CD4-positive, alpha-beta T cell treated with Interleukin-4 for 4 hours (primary cell): ENCODE measurements around the gene PINLYP.

Source experiments
- DNase-seq: peaks from one replicate; pipeline ENCODE4 v3.0.0-alpha.2; 2020

The PINLYP gene

DNA sequence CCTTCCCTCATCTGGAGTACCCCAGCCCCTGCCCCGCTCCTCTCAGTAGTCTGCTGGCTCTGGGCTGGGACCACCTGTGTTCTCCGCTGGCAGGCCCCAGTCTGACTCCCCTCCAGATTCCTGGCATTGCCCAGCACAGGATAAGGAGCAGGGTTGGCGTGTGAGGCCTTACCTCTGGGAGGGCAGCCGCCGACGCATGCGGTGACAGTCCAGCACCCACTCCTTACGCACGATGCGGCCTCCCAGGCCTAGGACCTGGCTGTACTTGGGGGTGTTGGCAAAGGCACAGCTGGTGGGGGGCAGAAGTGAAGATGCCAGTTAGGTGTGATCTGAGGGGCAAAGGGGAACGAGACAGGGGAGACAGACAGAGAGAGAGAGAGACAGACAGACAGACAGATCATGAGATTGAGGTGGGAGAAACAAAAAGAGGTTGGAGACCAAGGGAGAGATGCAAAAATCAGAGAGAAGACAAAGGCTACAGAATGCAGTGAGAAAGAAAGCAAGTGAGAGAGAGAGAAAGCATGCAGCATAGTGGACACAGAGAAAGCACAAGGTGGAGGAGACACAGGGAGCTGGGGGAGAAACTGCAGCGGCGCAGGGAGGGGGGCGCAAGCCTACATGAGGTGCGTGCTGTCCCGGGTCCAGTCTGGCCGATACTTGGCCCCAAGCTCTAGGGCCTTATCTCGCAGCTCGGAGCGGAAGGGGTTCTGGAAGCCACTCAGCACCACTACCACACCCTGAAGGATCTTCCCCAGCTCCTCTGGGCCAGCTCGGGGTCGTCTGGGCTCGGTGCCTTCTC lies 24.0 kb upstream of the PINLYP start:
- no peak for DNase-seq

DNA sequence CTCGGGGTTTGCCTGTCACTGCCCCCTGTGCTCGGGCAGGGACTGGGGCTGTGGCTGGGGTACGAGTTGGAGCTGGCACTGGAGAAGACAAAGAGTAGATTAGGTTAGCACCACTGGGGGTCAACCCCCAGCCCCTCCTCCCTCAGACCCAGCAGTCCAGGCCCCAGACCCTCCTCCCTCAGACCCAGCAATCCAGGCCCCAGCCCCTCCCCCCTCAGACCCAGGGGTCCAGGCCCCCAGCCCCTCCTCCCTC lies 23.5 kb upstream of the PINLYP start:
- no peak for DNase-seq

DNA sequence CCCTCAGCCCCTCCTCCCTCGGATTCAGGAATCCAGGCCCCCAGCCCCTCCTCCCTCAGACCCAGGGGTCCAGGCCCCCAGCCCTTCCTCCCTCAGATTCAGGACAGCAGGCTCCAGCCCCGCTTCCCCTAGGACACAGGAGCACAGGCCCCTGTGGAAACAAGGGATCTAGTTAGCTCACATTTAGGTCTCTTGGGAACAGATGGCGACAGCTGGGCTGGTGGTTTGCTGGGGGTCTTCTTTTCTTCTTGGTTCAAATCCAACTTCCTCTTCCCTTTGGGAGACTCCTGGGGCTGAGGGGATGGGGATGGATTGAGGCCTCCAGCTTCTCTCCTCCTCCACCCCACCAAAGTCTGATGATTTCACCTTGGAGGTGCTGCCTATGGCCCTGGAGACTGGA lies 23.0 kb upstream of the PINLYP start:
- DNase-seq = no peak

DNA sequence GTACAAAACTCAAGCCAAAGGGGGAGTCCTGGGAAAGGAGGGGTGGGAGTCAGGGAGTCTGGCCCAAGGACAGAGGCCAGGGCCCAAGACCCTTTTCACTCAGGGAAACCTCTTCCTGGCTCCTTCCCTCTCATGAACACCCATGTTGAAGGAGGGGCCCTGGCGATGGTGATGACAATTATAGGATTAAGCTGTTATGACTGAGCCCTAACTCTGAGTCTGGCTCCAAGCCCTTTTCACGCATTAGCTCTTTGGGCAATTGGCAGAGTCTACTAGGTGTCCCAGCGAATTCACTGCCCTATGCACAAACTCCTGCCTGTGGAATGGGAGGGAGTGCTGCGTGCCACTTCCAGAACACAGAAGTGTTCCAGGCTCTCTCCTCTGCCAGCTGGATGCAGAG lies 21.9 kb upstream of the PINLYP start:
- no peak for DNase-seq

DNA sequence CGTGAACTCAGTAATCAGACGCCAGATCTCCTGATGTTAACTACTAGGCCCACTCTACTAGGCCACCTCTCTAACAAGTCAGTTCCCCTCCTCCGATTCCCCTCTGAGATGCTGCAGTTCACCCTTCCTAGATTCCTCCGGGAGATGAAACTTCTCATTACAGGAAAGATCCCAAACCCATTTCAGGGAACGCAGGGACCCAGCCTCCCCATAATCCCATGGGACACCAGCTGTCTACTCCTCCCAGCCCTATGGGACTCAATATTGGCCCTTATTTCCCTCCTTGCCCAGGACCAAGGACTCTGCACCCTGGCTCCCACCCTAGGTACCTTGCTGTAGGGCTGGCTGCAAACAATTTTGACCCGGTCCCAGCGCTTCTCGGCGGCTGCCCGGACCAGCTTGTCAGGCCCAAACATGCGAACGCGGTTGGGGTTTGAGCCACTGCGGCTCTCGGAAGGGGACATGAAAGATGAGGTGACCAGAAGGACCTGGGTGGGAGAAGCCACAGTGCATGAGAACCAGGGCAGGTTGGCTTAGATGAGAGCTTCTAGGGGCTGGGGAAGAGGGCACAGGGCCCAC lies 21.2 kb upstream of the PINLYP start:
- DNase-seq = no peak

DNA sequence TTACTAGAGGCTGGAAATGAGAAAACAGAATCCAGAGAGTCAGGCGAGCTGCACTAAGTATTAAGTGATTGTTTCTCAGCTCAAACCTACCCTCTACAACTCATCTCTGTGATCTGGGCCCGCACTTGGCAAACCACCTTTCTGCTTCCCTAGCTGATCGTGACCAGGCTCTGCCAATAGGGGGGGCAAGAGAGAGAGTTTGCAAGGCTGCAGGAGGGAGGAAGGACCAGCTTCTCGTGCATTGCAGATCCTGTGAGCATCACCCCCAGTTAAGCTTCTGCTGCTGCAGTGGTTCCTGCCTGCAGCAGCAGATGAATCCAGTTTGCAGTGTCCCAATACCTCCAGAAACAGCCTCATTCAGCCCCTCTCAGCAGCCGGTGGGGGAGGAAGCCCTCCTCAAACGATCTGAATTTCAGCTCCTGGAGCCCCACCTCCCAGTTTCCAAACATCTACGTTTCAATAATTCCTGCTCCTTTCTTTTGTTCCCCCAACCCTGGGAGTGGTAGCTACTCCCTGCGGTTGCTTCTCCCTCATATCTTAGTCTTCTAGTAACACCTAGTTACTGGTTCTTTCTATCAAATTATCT lies 20.3 kb upstream of the PINLYP start:
- DNase-seq = peak; percentile 84

DNA sequence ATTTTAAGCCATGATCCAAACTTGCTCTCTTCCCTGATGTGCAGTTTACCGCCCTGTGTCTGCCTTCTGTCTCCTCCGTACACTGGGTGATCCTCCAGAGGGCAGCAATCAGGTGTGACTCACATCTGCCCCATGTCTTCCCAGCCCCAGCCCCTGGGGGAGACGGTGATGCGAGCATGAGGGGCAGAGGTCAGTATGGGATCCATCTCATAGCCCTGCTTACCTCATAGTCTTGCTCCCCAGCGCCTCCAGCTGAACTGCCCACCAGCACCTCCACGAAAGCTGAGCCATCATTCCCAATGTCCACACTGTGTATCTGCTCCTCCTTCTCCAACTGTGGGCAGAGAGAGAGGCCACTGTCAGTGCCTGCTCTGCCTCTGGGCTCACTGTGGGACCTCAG lies 14.9 kb upstream of the PINLYP start:
- DNase-seq = no peak

DNA sequence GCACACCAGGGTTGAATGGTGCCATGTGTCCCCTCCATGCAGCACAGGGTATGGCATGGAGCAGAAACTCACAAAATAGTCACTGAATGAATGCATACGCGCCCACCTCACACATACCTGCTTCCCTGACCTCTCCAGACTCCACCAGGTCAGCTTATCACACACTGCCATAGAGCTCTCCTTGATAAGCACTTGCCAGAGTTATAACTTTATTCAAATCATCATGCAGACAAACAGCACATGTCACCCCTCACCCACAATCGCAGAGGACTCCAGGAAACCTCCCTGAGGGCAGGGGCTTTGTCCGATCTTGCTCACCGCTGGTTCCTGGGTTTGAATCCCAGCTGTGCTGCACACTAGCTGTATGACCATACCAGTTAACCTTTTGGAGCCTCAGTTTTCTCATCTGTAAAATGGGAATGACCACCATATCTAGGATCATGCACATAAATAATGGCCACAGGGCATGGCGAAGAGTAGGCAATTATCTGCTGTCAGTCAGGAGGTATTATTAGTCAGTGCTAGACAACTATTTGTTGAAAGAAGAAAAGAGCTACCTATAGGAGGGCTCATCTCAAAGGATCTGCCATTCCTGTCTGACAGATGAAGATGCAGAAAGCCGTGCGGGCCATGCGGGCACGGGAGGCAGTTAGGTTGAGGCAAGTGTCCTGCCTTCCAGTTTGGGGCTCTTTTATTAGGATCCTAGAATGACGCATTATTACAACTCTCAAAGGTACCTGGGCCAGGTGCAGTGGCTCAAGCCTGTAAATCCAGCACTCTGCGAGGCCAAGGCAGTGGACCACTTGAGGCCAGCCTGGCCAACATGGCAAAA lies 14.2 kb upstream of the PINLYP start:
- no peak for DNase-seq

DNA sequence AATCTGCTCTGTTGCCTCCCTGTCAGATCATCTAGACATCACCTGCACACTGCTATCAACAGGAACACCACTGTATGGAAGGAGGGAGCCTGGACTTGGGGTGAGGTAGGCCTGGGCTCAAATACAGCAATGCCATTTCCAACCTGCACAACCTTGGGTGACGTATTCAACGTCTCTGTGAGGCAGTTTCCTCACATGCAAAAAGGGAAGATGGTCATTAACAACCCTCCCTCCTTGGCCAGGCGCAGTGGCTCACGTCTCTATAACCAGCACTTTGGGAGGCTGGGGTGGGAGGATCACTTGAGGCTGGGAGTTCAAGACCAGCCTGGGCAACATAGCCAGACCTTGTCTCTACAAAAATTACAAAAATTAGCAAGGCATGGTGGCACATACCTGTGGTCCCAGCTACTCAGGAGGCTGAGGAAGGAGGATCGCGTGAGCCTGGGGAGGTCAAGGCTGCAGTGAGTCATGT lies 13.3 kb upstream of the PINLYP start:
- no peak for DNase-seq

DNA sequence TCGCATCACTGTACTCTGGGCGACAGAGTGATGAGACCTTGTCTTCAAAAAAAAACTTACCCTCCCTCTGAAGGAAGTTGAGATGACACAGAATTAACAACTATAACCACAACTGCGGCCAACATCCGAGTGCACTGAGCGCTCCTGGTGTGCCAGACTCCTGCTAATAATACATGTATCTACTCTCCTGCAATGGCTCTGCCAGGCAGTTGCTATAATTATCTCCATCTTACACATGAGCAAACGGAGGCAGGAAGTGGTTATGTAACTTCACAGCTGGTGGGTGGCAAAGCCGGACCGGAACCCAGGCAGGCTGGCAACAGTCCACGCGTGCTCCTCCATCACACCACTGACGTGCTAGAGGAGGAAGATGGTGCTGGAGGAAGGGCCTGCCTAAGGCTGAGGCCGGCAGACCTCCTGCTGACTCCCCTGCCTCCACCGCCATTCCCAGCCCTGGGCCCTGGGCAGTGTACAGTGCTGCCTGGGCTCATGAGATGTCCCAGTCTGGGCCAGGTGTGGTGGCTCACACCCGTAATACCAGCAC lies 12.8 kb upstream of the PINLYP start:
- DNase-seq = peak; percentile 96

DNA sequence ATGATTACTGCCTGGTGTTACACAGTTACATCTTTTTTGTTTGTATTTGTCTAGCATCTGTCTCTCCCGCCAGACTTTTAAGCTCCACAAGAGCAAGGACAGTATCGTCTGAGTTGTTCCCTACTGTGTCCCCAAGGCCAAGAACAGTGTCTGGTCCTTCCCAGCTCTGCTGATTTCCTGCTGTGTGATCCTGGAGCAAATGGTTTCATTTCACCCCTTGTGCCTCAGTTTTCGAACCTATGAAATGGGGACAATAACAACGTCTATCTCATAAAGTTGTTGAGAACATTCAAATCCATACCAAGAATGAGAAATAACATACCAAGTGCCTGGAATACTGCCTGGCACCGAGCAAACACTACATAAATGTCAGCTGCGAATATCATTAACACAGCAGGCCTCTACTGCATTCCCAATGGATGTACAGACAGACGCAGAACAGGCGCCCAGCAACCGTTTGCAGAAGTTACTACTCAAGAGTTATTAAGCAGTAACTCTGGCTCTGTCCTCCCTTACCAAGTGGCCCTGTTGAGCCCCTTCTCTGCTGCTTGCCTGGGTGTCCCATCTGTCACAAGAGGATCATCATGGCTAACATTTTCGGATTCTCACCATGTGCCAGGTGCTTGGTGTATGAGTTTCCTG lies 11.7 kb upstream of the PINLYP start:
- DNase-seq = no peak

DNA sequence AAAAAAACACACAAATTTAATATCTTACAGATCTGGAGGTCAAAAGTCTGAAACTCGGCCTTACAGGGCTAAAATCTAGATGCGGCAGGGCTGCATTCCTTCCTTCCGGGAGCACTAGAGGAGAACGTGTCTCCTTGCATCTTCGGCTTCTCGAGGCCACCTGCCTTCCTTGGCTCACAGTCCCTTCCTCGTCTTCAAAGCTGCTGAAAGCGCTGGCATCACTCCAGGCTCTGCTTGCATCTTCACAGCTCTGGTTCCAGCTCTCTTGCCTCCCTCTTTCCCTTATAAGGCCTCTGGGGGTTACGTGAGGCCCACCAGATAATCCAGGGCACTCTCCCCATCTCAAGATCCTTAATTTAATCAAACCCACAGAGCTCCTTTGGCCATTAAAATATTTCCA lies 10.8 kb upstream of the PINLYP start:
- DNase-seq = no peak

DNA sequence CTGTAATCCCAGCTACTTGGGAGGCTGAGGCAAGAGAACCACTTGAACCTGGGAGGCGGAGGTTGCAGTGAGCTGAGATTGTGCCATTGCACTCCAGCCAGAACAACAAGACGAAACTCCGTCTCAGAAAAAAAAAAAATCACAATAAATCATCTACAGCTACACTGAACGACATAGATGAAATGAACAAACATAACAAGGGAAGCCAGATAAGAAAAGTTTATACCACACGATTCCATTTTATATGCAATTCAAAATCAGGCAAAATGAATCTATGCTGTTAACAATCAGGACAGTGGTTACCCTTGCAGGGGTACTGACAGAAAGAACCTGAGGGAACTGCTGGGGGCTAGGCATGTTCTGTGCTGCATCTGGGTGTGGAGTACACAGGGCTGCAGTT lies 5.9 kb upstream of the PINLYP start:
- DNase-seq = no peak

DNA sequence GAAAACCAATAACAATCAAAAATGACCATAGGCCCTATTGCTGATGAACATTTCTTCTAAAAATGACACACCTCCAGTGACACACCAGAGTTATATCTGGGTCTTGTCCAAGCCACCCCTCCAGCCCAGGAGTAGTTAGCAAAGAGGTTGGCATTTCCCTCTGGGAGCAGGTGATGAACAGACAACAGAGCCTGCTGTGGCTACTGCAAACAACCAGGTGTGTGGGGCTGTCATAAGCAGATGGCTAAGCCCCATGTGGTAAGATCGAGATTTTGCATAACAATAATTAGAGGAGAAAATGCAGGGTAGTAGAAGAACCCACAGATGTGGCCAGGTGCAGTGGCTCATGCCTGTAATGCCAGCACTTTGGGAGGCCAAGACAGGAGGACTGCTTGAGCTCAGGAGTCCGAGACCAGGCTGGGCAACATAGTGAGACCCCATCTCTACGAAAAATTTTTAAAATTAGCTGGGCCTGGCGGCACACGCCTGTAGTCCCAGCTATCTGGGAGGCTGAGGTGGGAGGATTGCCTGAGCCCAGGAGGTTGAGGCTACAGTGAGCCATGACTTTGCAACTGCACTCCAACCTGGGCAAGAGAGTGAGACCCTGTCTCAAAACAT lies 5.3 kb upstream of the PINLYP start:
- no peak for DNase-seq

DNA sequence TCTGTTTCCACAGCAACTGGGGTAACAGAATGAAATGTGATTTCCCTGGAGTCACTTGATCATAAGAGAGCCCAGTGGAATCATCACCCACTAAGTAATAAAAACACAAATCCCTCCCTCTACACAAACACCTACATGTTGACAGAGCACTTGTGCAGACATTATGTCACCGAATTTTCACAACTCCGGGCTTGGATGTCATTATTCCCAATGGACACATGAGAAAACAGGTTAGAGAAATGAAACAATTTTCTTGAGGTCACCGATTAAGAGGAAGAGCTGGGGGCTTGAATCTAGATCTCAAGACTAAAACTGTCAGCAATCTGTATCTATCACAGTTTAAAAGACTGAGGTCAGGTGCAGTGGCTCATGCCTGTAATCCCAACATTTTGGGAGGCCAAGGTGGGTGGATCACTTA lies 3.4 kb upstream of the PINLYP start:
- DNase-seq = no peak

DNA sequence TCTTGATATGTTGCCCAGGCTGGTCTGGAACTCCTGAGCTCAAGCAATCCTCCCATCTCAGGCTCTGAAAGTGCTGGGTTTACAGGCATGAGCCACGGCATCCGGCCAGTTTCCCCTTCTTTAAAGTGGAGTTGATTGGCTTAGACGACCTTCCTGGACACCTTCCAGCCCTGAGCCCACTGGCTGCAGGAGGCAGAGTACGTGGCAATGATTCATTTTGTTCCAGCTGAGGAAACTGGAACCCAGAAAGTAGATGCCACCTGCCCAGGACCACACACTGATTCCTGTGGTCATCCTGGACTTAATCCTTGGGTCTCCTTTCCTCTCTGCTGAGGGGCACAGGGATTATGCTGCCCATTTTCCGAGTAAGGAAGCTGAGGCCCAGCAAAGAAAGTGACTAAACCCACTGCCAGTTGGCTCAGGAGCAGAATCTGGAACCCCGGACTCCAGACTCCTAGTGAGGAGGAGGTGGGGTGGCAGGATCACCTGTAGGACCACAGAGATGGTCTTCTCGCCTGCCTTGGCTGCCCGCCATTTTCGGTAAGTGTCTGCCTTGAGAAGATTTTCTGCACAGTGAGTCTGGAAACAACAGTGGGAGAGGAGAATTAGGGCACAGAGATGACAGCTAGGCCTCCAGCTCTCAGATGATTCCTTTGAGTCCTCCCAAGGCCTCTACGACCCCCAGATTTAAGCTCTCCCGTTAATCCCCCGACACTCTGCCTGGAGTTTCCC lies 1.0 kb upstream of the PINLYP start:
- DNase-seq = no peak

DNA sequence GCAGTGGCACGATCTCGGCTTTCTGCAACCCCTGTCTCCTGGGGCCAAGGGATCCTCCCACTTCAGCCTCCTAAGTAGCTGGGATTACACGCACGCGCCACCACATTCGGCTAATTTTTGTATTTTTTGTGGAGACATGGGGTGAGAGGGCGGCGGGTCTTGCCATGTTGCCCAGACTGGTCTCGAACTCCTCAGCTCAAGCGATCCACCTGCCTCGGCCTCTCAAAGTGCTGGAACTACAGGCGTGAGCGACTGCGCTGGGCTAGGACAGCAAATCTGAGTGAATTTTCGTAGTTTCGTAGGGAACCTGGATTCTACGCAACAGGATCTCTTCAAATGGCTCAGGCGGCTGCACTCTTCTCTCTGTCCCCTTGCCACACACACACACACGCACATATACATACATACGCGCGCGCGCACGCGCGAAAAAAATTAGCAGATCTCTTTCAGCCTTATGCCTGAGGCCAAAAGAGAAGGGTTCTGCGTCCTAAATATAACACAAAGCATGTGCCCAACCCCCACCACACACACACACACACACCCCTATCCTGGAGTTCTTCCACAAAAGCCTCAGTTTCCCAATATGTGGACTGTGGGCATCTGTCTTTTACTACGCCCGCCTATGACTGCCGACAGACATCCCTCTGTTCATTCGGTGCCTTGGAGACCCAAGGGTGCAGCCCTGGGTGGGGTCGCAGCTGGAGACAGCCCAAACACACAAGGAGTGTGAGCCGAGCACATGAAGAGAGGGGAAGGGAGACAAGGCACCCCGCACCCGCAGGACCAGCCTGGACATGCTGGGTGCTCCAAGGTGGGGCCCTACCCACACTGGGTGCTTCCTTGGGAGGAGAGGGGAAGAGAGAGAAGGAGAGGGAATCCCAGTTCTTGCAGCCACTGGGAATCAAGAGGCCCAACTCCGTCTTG lies 616 bp downstream of the PINLYP start:
- no peak for DNase-seq

DNA sequence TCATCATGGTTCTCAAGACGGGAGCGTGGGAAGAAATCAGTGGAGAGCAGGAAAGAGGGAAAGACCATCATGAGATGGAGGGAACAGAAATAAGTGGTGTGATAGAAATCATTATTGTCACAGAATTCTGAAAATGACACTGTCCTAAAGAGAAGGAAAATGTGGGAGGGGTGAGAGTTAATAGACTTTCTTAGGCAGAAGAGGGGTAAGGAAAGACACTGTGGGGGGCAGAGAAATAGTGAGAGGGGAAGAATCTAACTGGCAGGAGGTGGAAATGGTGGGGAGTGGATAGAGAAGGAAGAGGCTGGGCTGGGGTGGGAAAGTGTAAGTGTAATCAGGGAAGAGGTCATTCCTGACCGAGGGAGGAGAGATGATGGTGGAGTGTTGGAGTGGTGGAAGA lies 3.2 kb downstream of the PINLYP start:
- DNase-seq = no peak

DNA sequence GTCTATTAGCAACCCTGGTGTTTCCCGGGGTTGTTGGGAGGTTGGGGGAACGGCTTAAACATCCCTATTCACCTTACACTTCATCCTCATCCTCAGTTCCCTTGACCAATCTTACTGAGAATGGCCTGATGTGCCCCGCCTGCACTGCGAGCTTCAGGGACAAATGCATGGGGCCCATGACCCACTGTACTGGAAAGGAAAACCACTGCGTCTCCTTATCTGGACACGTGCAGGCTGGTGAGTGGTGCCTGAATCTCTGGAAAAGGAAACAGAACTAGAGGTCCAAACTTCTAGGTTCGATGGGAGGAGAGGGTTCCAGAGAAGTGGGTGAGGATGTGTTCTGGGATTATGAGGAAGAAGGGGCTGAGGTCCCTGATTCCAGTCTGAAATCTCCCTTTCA lies 5.9 kb downstream of the PINLYP start:
- no peak for DNase-seq

DNA sequence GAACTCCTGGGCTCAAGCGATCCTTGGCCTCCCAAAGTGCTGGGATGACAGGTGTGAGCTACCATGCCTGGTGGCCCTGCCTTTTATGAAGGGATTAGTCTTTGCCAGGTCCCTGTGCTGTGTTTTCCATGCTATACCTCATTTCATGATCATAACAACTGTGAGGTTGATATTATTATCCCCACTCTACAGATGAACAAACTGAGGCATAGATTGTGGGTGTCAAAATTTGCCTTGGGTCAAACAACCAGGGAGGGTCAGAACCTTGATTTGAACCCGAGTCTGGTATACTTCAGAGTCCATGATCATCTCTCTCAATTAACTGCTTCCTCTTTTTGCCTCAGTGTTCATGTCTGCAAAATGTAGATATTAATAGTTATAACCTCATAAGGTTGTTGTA lies 6.9 kb downstream of the PINLYP start:
- DNase-seq = no peak

DNA sequence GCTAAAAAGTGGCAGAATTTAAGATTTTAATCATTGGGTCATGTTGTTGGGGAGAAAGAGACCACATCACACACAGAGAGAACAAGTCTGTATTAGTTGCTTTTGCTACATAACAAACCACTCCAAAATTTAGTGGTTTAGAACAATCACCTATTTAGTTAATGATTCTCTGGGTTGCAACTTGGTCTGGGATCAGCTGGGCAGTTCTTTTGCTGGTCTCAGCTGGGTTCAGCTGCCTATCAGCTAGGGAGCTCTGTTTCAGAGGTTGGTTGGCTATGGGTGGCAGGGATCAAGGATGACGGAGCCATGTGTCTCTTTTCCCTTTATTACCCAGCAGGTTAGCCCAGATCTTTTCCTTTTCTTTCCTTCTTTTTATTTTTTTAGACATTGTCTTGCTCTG lies 8.9 kb downstream of the PINLYP start:
- no peak for DNase-seq
